ENCODE results near the gene METRN. TPM values are rescaled to one million over a fixed set of nuclear protein-coding genes. Genes with fewer than 3 reads are reported as not detected.
A peak's percentile ranks its signal among the peaks of the same experiment; 100 is the strongest.

METRN gene
- polyA plus RNA-seq, 3 donors = 0.97 to 5.4 (median 1.7) TPM

DNA sequence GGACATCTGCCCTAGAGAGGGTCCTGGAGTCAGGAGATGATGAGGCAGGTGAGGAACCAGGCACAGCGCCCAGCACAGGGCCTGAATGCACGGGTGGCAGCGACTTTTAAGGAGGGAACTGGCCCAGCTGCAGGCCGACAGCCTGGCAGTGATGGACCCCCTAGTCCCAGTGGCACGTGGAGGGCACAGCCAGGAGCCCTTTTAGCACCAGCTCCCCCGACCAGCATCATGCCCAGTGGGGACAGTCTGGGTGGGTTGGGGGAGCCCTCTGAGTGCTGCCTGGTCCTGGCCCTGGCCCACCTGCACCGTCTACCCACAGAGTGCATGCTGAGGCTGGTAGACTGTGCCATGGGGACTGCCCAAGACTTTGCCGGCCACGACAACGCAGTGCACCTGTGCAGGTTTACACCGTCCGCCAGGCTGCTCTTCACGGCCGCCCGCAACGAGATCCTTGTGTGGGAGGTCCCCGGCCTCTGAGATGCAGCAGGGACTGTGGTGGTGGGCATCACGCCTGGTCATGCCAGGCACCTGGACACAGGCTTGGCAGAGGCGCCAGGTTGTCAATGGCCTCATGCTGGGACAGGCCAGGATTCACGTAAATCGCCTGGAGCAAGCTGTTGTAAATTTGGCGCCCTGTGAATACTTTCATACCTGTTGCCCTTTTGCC lies 47.7 kb upstream of the METRN start:
- Histone ChIP-seq H3K27me3 (ENCODE audit: control insufficient read depth in 2 of 2, insufficient read depth in 2 of 2, low read length in 2 of 2) (no peaks in the 10 kb centered on the region), H3K36me3 (replicated peaks in 1 of 2; ENCODE audit: control insufficient read depth in 1 of 2, insufficient read depth in 2 of 2, low read length in 2 of 2) (peaks cover 30 to 31% of the 10 kb centered on the region in 2 donors), H3K4me1 (ENCODE audit: control insufficient read depth in 1 of 2, insufficient read depth in 2 of 2, low read length in 2 of 2) (peaks cover 17 to 21% of the 10 kb centered on the region in 2 donors), H3K4me3 (replicated peaks in 1 of 3; ENCODE audit: low read depth in 2 of 3, low read length in 3 of 3) (peak overlapping the region in 1 of 3 experiments; percentile 87), H3K9ac (ENCODE audit: insufficient read depth, low read length, poor library complexity, severe bottlenecking) (no peak overlapping the region), H3K4me2 (replicated peaks; ENCODE audit: extremely low read depth, low read length, poor library complexity, severe bottlenecking) (peak overlapping the region; percentile 96), H3K9me3 (replicated peaks in 1 of 2; ENCODE audit: control insufficient read depth in 1 of 2, insufficient read depth in 1 of 2, low read length in 2 of 2) (no peaks in the 10 kb centered on the region), H4K20me1 (ENCODE audit: insufficient read depth, low read length) (peaks cover 30% of the 10 kb centered on the region), H3K79me2 (ENCODE audit: insufficient read depth, low read length) (peaks cover 20% of the 10 kb centered on the region), H3K27ac (ENCODE audit: low read depth in 1 of 2, low read length in 2 of 2) (peak overlapping the region; percentile 8 to 68), H2AFZ (ENCODE audit: insufficient read depth, low read depth, low read length, poor library complexity, severe bottlenecking) (peak overlapping the region; percentile 74)
- H3K27ac Mint-ChIP-seq = peak overlapping the region in 5 of 7 donors; percentile 51 to 78 (median 66)
- H3K4me3 Mint-ChIP-seq = peak overlapping the region; percentile 53 to 78
- intact Hi-C loops (cut with micrococcal nuclease) = no loop called here
- H3K4me1 Mint-ChIP-seq = peaks cover 9% of the 10 kb centered on the region
- H3K9me3 Mint-ChIP-seq = no peaks in the 10 kb centered on the region
- 90% methylated on average over 21 of the region's 22 CpGs for WGBS (ENCODE audit: insufficient coverage)
- no peak for DNase-seq
- peaks cover 0 to 2% (median 2%) of the 10 kb centered on the region in 3 donors for H3K27me3 Mint-ChIP-seq (ENCODE audit: low read depth in 3 of 3)
- peaks cover 19 to 34% of the 10 kb centered on the region in 2 donors for H3K36me3 Mint-ChIP-seq
- TF ChIP-seq, protein P1, sequence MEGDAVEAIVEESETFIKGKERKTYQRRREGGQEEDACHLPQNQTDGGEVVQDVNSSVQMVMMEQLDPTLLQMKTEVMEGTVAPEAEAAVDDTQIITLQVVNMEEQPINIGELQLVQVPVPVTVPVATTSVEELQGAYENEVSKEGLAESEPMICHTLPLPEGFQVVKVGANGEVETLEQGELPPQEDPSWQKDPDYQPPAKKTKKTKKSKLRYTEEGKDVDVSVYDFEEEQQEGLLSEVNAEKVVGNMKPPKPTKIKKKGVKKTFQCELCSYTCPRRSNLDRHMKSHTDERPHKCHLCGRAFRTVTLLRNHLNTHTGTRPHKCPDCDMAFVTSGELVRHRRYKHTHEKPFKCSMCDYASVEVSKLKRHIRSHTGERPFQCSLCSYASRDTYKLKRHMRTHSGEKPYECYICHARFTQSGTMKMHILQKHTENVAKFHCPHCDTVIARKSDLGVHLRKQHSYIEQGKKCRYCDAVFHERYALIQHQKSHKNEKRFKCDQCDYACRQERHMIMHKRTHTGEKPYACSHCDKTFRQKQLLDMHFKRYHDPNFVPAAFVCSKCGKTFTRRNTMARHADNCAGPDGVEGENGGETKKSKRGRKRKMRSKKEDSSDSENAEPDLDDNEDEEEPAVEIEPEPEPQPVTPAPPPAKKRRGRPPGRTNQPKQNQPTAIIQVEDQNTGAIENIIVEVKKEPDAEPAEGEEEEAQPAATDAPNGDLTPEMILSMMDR (IDR thresholded peaks at IDR 0.05) = no peak

GRCh38 chr16:667780-668518 lies 47.0 kb upstream of the METRN start, which contains the start of gene RHOT2:
RHOT2 (plus strand) TSS chr16:668132; CDS start chr16:668200, 68 bp downstream.
- Histone ChIP-seq H3K36me3 (replicated peaks in 1 of 2; ENCODE audit: control insufficient read depth in 1 of 2, insufficient read depth in 2 of 2, low read length in 2 of 2) (peaks cover 37 to 38% of the 10 kb centered on the region in 2 donors), H3K27me3 (ENCODE audit: control insufficient read depth in 2 of 2, insufficient read depth in 2 of 2, low read length in 2 of 2) (no peaks in the 10 kb centered on the region), H3K4me2 (replicated peaks; ENCODE audit: extremely low read depth, low read length, poor library complexity, severe bottlenecking) (peak within 1 kb of the TSS; percentile 96), H3K4me1 (ENCODE audit: control insufficient read depth in 1 of 2, insufficient read depth in 2 of 2, low read length in 2 of 2) (peaks cover 17 to 21% of the 10 kb centered on the region in 2 donors), H3K9me3 (replicated peaks in 1 of 2; ENCODE audit: control insufficient read depth in 1 of 2, insufficient read depth in 1 of 2, low read length in 2 of 2) (no peaks in the 10 kb centered on the region), H3K9ac (ENCODE audit: insufficient read depth, low read length, poor library complexity, severe bottlenecking) (peak within 1 kb of the TSS; percentile 83), H4K20me1 (ENCODE audit: insufficient read depth, low read length) (peaks cover 37% of the 10 kb centered on the region), H2AFZ (ENCODE audit: insufficient read depth, low read depth, low read length, poor library complexity, severe bottlenecking) (peak within 1 kb of the TSS; percentile 74), H3K4me3 (replicated peaks in 1 of 3; ENCODE audit: low read depth in 2 of 3, low read length in 3 of 3) (peak within 1 kb of the TSS; percentile 72 to 87 (median 78)), H3K27ac (ENCODE audit: low read depth in 1 of 2, low read length in 2 of 2) (peak within 1 kb of the TSS; percentile 8 to 68), H3K79me2 (ENCODE audit: insufficient read depth, low read length) (peaks cover 20% of the 10 kb centered on the region)
- Mint-ChIP-seq H3K4me3 (peak within 1 kb of the TSS; percentile 78 to 82), H3K27me3 (ENCODE audit: low read depth in 3 of 3) (peaks cover 0 to 2% (median 2%) of the 10 kb centered on the region in 3 donors), H3K36me3 (peaks cover 24 to 36% of the 10 kb centered on the region in 2 donors), H3K9me3 (no peaks in the 10 kb centered on the region), H3K27ac (peak within 1 kb of the TSS in 6 of 7 donors; percentile 49 to 80 (median 64)), H3K4me1 (peaks cover 9% of the 10 kb centered on the region)
- WGBS (ENCODE audit: insufficient coverage) = under 1% methylated on average over 76 of the region's 78 CpGs
- TF ChIP-seq, protein P1 (IDR thresholded peaks at IDR 0.05) = peak; percentile 73
- peak; percentile 90 to 94 (median 93) for DNase-seq
- intact Hi-C loops (cut with micrococcal nuclease) = no loop called here
